Activated naive CD4-positive, alpha-beta T cell treated with anti-CD3 and anti-CD28 coated beads, Interleukin-2, amount 50 U/mL, for 16 hours (primary cell): Measurements from ENCODE around the gene FAAP100.
A peak's percentile ranks its signal among the peaks of the same experiment; 100 is the strongest.

Experiments used
- DNase-seq: peaks from one replicate; pipeline ENCODE4 v3.0.0-alpha.2; 2020

The FAAP100 gene

GRCh38 chr17:81576621-81577277, 24.6 kb upstream of the FAAP100 start:
- no peak for DNase-seq

- no peak for DNase-seq
Observed at GRCh38 chr17:81575836-81576235, 23.7 kb upstream of the FAAP100 start.

- no peak for DNase-seq
Observed at GRCh38 chr17:81574643-81574956, 22.4 kb upstream of the FAAP100 start.

GRCh38 chr17:81573794-81574642, 21.9 kb upstream of the FAAP100 start:
- no peak for DNase-seq

GRCh38 chr17:81572563-81573168, 20.5 kb upstream of the FAAP100 start:
- DNase-seq, result no peak

- DNase-seq, result no peak
Observed at GRCh38 chr17:81570964-81571363, 18.8 kb upstream of the FAAP100 start.

GRCh38 chr17:81569986-81570514, 17.9 kb upstream of the FAAP100 start:
- no peak for DNase-seq

- DNase-seq, result no peak
Observed at GRCh38 chr17:81568416-81568815, 16.3 kb upstream of the FAAP100 start.

GRCh38 chr17:81567191-81567590, 15.0 kb upstream of the FAAP100 start:
- no peak for DNase-seq

- no peak for DNase-seq
Observed at GRCh38 chr17:81566461-81567126, 14.4 kb upstream of the FAAP100 start.

GRCh38 chr17:81565231-81565630, 13.1 kb upstream of the FAAP100 start:
- DNase-seq, result no peak

GRCh38 chr17:81564778-81565177, 12.6 kb upstream of the FAAP100 start:
- no peak for DNase-seq

GRCh38 chr17:81563861-81564586, 11.9 kb upstream of the FAAP100 start:
- no peak for DNase-seq

GRCh38 chr17:81561494-81561885, 9.3 kb upstream of the FAAP100 start:
- DNase-seq, result no peak

GRCh38 chr17:81558941-81559806, 7.0 kb upstream of the FAAP100 start:
- no peak for DNase-seq

- DNase-seq, result no peak
Observed at GRCh38 chr17:81558115-81558468, 5.9 kb upstream of the FAAP100 start.

GRCh38 chr17:81557276-81558114, 5.3 kb upstream of the FAAP100 start:
- DNase-seq, result no peak

- no peak for DNase-seq
Observed at GRCh38 chr17:81556863-81557262, 4.7 kb upstream of the FAAP100 start.

GRCh38 chr17:81556175-81556691, 4.1 kb upstream of the FAAP100 start:
- DNase-seq, result no peak

- peak; percentile 20 for DNase-seq
Observed at GRCh38 chr17:81553616-81554181, 1.5 kb upstream of the FAAP100 start.
